ENCODE results near the gene ARHGAP30. TPM values are rescaled to one million over a fixed set of nuclear protein-coding genes. Genes with fewer than 3 reads are reported as not detected.

Gene ARHGAP30
- total and polyA plus RNA-seq, 2 of the 4 experiments (the other 2 are of a cell fraction) = 0.02 TPM; not detected in 1

DNA sequence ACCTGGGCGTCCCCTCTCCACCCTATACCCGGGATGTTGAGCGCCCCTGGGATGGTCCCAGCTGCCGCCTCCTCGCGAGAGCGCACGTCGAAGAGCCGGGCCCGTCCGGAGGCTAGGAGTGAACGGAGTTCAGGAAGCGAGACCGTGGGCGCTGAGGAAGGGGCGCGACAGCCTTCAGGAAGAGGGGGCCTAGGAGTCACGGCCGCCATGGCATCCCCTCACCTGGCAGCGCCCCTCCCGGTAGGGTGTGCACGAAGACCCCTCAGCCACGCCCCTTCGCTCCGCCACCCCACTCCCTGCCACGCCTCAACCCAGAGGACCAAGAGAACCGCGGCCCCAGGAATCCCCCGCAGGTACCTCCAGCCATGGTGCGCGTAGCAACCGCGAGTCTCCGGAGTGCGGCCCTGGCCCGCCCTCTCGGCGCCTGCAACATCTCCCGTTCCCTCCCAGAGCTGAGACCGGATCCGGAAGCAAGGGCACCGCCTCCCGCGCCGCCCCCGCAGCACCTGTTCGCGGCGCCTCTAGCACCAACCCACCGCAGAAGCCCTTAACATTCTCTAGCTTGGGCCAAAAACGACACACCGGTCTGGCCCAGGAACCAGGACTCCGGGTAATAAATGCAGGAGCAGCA, 31.1 kb downstream of the ARHGAP30 start, which contains the start of gene TSTD1:
TSS of gene TSTD1 (minus strand) at position 442 of the 631 bp plus-strand sequence. CDS start at position 367, 75 bp downstream.
- no peak within 1 kb of the TSS for H3K4me3 ChIP-seq (ENCODE audit: insufficient read depth, low read depth, low read length)
- POLR2A ChIA-PET (ENCODE audit: unreplicated experiment) = no interaction called here

More for the DNA sequence above, 31.1 kb downstream of the ARHGAP30 start, which contains the start of gene TSTD1:
- H3K4me2 ChIP-seq (ENCODE audit: low read depth, low read length) = no peak within 1 kb of the TSS
- CTCF ChIA-PET = no interaction called here
- no peak within 1 kb of the TSS for H3K4ac ChIP-seq (ENCODE audit: low read depth, low read length)
- dilution Hi-C loops (cut with HindIII; ENCODE audit: low sequenced_read_pairs, unreplicated experiment) (no loop called here), intact Hi-C loops (cut with micrococcal nuclease) (no loop called here), in situ Hi-C loops (cut with MboI; ENCODE audit: low sequenced_read_pairs) (no loop called here)
- no peaks in the 10 kb centered on the region for H3K9me3 ChIP-seq (ENCODE audit: control insufficient read depth, insufficient read depth, low read length)
- no peak within 1 kb of the TSS for H3K9ac ChIP-seq (ENCODE audit: low read depth, low read length)
- no peak within 1 kb of the TSS for H2BK20ac ChIP-seq (ENCODE audit: low read depth, low read length)
- no peak within 1 kb of the TSS for H2AFZ ChIP-seq (replicated peaks; ENCODE audit: low read length, poor library complexity)
- 75% methylated on average over 31 of the region's 54 CpGs; no CpG with 5 or more reads in 1 of the 2 experiments for WGBS, 2 experiments (ENCODE audit: extremely low coverage in 2 of 2, insufficient read length in 1 of 2)
- peaks cover 8 to 21% of the 10 kb centered on the region in 2 experiments; a peak in 3 of 4 replicates for H3K79me1 ChIP-seq (ENCODE audit: low read depth in 1 of 2, low read length in 2 of 2)
- H3K27me3 ChIP-seq (ENCODE audit: control insufficient read depth, insufficient read depth, low read length) = no peaks in the 10 kb centered on the region
- no peak within 1 kb of the TSS for H3K18ac ChIP-seq (ENCODE audit: low read depth, low read length)
- H4K91ac ChIP-seq (ENCODE audit: insufficient read depth, low read depth, low read length) = no peak within 1 kb of the TSS
- no peak for TF ChIP-seq MAFK (IDR thresholded peaks at IDR 0.05; ENCODE audit: low read depth, low read length)
- no peak for TF ChIP-seq POLR2A (IDR thresholded peaks at IDR 0.05; ENCODE audit: low read depth, low read length)
- no peak for TF ChIP-seq SMC3 (IDR thresholded peaks at IDR 0.05; ENCODE audit: low read depth, low read length)
- TF ChIP-seq, protein P1, sequence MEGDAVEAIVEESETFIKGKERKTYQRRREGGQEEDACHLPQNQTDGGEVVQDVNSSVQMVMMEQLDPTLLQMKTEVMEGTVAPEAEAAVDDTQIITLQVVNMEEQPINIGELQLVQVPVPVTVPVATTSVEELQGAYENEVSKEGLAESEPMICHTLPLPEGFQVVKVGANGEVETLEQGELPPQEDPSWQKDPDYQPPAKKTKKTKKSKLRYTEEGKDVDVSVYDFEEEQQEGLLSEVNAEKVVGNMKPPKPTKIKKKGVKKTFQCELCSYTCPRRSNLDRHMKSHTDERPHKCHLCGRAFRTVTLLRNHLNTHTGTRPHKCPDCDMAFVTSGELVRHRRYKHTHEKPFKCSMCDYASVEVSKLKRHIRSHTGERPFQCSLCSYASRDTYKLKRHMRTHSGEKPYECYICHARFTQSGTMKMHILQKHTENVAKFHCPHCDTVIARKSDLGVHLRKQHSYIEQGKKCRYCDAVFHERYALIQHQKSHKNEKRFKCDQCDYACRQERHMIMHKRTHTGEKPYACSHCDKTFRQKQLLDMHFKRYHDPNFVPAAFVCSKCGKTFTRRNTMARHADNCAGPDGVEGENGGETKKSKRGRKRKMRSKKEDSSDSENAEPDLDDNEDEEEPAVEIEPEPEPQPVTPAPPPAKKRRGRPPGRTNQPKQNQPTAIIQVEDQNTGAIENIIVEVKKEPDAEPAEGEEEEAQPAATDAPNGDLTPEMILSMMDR (conservative IDR thresholded peaks at IDR 0.05; ENCODE audit: low read depth, low read length) = no peak
- no peak for TF ChIP-seq RCOR1 (IDR thresholded peaks at IDR 0.05; ENCODE audit: insufficient replicate concordance, low read length)
- no peak for TF ChIP-seq MXI1 (IDR thresholded peaks at IDR 0.05; ENCODE audit: borderline replicate concordance, low read depth, low read length)
- no peak for TF ChIP-seq RAD21 (IDR thresholded peaks at IDR 0.05; ENCODE audit: low read length)
- TF ChIP-seq MAZ (IDR thresholded peaks at IDR 0.05; ENCODE audit: borderline replicate concordance, low read depth, low read length) = no peak
- TF ChIP-seq RFX5 (IDR thresholded peaks at IDR 0.05; ENCODE audit: low read depth, low read length) = no peak
- TF ChIP-seq BHLHE40 (IDR thresholded peaks at IDR 0.05; ENCODE audit: low read depth, low read length) = no peak
- no peak for TF ChIP-seq CHD1 (IDR thresholded peaks at IDR 0.05; ENCODE audit: low read depth, low read length)
- TF ChIP-seq CEBPB (IDR thresholded peaks at IDR 0.05; ENCODE audit: low read depth, low read length) = no peak
- TF ChIP-seq, protein P2, sequence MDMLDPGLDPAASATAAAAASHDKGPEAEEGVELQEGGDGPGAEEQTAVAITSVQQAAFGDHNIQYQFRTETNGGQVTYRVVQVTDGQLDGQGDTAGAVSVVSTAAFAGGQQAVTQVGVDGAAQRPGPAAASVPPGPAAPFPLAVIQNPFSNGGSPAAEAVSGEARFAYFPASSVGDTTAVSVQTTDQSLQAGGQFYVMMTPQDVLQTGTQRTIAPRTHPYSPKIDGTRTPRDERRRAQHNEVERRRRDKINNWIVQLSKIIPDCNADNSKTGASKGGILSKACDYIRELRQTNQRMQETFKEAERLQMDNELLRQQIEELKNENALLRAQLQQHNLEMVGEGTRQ (IDR thresholded peaks at IDR 0.05; ENCODE audit: low read depth, low read length) = no peak
- no peak for TF ChIP-seq FOS (IDR thresholded peaks at IDR 0.05; ENCODE audit: low read depth, low read length)
- TF ChIP-seq, protein P3, sequence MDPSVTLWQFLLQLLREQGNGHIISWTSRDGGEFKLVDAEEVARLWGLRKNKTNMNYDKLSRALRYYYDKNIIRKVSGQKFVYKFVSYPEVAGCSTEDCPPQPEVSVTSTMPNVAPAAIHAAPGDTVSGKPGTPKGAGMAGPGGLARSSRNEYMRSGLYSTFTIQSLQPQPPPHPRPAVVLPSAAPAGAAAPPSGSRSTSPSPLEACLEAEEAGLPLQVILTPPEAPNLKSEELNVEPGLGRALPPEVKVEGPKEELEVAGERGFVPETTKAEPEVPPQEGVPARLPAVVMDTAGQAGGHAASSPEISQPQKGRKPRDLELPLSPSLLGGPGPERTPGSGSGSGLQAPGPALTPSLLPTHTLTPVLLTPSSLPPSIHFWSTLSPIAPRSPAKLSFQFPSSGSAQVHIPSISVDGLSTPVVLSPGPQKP (IDR thresholded peaks at IDR 0.05; ENCODE audit: borderline replicate concordance, low read depth, low read length) = no peak
- no peak for TF ChIP-seq NFE2L2 (IDR thresholded peaks at IDR 0.05; ENCODE audit: low read depth, low read length)
- H3K9me1 ChIP-seq (ENCODE audit: insufficient read depth, low read length) = no peaks in the 10 kb centered on the region
- H2BK15ac ChIP-seq (ENCODE audit: low read depth, low read length) = no peak within 1 kb of the TSS
- no peak within 1 kb of the TSS for H2BK5ac ChIP-seq (ENCODE audit: low read depth, low read length, poor library complexity, severe bottlenecking)
- peaks cover 42% of the 10 kb centered on the region for H3K36me3 ChIP-seq (ENCODE audit: control insufficient read depth, insufficient read depth, low read length)
- H4K5ac ChIP-seq (ENCODE audit: low read depth, low read length) = no peak within 1 kb of the TSS
- no peak within 1 kb of the TSS for H2AK5ac ChIP-seq (ENCODE audit: low read depth, low read length)
- no peak within 1 kb of the TSS for H4K8ac ChIP-seq (ENCODE audit: low read depth in 2 of 2, low read length in 2 of 2)
- no peak within 1 kb of the TSS for H2AK9ac ChIP-seq (replicated peaks; ENCODE audit: low read depth, low read length, poor library complexity)
- ATAC-seq (ENCODE audit: low read depth) = no peak
- no peak within 1 kb of the TSS for H3K23ac ChIP-seq (ENCODE audit: low read depth, low read length)
- H3K4me1 ChIP-seq (ENCODE audit: control insufficient read depth, insufficient read depth, low read length) = no peaks in the 10 kb centered on the region
- no peak for DNase-seq
- H3K27ac ChIP-seq (ENCODE audit: insufficient read depth, low read length) = no peak within 1 kb of the TSS
- BruUV-seq (replicated peaks) = no TSS peak
- no peak within 1 kb of the TSS for H2BK120ac ChIP-seq (ENCODE audit: low read depth, low read length)
- no peak within 1 kb of the TSS for H3K56ac ChIP-seq (ENCODE audit: extremely low read depth, insufficient read depth, low read length)
- no peaks in the 10 kb centered on the region; the same call in 1 of the 2 replicates for H4K20me1 ChIP-seq (ENCODE audit: insufficient read depth, low read length)
- H3K14ac ChIP-seq (replicated peaks; ENCODE audit: low read depth, low read length) = no peak within 1 kb of the TSS

Data from IMR-90 (cell line).